Fibroblast of pulmonary artery (primary cell): ENCODE results near the gene PPARGC1A.

Experiments
- DNase-seq: peaks from one replicate; pipeline ENCODE4 v3.0.0-alpha.2; 2010; ENCODE audit warnings: low read depth
- H3K4me3 ChIP-seq: replicated peaks from 2 replicates; pipeline ENCODE4 v1.5.1; 2011; ENCODE audit warnings: low read depth, mild to moderate bottlenecking, control low read depth, low read length, moderate library complexity
- TF ChIP-seq, protein P1 (sequence below): IDR thresholded peaks from 2 replicates; pipeline ENCODE4 v1.5.1; 2011; ENCODE audit warnings: mild to moderate bottlenecking, control low read depth, low read length, inconsistent platforms; ENCODE audit errors: missing control alignments

Gene PPARGC1A

DNA sequence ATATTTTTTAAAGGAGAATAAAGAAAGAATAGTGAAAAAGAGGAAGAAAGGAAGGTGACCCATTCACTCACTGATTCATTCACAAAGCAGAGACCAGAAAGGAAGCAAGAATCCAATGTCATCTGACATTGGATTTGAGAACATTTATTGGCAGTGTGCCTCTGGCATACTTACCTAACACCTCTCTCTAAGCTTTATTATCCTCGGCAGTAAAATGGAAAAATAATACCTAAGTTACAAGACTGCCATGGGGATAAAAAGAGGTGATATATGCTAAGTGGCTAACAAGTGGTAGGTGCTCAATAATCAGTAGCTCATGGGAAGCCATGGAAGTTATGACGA lies 41.6 kb upstream of the PPARGC1A start:
- no peak overlapping the region for H3K4me3 ChIP-seq
- TF ChIP-seq, protein P1, sequence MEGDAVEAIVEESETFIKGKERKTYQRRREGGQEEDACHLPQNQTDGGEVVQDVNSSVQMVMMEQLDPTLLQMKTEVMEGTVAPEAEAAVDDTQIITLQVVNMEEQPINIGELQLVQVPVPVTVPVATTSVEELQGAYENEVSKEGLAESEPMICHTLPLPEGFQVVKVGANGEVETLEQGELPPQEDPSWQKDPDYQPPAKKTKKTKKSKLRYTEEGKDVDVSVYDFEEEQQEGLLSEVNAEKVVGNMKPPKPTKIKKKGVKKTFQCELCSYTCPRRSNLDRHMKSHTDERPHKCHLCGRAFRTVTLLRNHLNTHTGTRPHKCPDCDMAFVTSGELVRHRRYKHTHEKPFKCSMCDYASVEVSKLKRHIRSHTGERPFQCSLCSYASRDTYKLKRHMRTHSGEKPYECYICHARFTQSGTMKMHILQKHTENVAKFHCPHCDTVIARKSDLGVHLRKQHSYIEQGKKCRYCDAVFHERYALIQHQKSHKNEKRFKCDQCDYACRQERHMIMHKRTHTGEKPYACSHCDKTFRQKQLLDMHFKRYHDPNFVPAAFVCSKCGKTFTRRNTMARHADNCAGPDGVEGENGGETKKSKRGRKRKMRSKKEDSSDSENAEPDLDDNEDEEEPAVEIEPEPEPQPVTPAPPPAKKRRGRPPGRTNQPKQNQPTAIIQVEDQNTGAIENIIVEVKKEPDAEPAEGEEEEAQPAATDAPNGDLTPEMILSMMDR: no peak
- no peak for DNase-seq

DNA sequence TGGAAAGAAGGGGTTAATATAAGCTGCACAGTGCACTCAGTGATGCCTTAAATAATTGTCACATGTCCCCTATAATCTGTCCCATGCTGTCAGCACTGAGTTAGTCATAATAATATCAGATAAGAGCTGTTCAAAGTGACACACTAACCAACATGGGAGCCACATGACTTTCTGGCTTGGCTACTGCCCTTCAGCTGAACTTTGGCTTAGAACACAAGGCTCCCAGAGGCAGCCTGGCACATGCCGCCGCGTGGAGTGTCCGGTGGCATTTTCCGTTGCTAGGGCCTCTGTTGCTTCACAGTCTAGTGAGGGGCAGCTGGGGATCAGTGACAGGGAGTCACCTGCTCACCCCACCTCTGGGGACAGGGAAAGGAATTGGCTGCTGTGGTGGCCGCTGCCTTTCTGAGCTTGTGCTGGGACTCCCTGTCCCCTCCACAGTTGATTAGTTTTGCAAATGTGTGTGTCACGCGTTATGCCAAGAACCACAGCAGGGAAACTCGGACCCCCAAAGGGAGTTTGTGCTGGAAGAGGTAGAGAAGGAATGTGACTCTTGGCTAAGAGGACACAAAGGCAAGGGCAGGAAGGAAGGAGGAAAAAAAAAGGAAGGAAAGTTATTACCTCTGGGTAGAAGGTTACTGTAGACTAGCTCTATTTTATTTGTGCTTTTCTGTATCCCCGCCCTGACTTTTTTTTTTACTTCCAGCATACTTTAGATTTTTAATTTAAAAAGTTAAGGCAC lies 41.1 kb upstream of the PPARGC1A start:
- peak; percentile 26 for DNase-seq
- TF ChIP-seq, protein P1: no peak
- H3K4me3 ChIP-seq: no peak overlapping the region

DNA sequence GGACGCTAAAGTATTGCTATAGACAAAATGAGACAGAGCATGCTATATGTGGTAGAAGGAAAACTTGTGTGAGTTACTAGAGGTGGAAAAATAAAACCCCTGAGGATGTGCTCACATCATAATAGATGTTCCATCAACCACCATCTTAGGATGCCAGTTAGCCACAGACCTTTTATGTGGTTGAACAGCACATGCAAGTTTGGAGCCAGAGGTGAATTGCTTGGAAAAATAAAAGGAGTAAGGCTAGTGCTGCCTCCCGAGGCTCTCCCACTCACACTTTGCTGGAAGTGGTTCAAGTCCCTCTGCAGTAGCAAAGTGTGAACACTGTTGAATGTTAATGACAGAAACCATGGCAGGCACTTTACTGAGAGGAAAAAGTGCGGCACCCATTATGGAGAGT lies 39.4 kb upstream of the PPARGC1A start:
- TF ChIP-seq, protein P1: no peak
- no peak overlapping the region for H3K4me3 ChIP-seq
- no peak for DNase-seq

DNA sequence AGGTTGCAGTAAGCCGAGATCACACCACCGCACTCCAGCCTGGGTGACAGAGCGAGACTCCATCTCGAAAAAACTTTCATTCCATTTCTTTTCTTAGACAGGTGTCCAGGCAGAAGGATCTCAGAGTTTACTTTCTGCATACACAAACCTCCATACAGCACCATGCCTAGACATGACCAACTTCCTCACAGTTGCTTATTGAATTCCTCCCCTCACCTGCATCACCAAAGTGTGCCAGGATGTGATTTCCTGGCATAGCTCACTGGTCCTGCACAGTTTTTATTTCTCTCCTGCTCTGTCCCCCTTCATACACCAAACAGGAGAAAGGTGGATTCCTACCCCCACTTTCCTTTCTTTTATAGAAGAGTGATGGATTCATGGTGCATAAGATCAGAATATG lies 34.7 kb upstream of the PPARGC1A start:
- no peak overlapping the region for H3K4me3 ChIP-seq
- TF ChIP-seq, protein P1: no peak
- DNase-seq: no peak

DNA sequence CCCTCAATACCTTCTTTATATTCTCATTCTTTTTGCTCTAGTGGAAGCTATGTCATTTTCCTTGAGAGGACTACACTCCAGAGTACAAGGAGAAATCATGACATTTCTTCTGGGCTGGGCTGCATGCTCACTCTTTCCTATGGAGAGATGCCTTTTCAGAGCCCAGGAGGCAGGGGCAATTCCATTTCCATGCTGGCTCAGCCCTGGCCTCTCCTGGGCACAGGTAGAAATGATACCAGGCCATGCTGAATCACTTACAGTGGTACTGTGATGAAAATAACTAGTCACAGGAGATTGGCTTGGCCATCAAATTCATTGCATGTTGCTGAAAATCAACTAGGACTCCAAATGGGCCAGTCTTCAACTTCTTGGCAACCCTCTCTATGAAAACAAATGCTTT lies 34.0 kb upstream of the PPARGC1A start:
- TF ChIP-seq, protein P1: no peak
- no peak overlapping the region for H3K4me3 ChIP-seq
- DNase-seq: no peak

DNA sequence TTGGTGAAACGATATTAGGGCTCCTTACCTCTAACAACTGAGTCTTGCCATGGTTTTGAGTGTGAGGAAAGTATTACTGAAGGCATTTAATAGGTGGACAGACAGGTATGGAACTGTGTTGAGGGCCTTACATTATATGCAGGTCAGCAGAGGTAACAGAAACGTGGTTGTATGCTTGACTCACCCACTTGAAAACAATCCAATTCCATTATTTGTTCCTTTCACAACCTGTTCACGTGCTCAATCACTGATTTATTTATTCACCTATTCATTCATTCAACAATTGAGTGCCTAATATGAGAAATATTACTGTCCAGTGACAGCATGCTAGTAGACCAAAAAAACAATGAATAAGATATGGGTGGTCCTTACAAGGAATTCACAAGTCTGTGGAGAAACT lies 33.3 kb upstream of the PPARGC1A start:
- TF ChIP-seq, protein P1: no peak
- H3K4me3 ChIP-seq: no peak overlapping the region
- DNase-seq: no peak

DNA sequence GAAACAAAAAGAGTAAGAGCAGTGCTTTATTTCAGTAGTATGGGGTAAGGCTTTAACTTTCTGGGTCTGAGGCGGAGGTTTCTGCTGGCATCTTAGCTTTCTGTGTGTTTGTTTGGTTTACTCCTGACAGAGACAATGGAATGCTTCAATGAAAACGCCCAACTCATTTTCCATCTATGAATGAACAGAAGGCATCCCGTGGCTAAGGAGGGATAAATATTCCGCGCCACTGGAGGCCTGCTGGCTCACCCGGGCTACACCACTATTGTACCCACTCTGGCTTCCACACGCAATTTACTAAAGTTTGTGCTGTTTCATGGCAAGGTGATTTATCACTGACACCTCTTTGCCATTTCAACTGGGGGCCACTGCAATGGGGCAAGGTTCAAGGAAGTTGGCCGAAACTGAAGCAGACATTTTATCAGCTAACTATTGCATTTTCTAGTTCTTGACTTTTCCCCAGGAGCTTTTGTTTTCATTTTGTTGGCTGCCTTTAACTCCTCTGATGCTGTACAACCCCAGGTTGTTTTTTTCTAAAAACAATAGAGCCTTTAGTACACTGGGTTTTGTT lies 32.8 kb upstream of the PPARGC1A start:
- no peak overlapping the region for H3K4me3 ChIP-seq
- no peak for DNase-seq
- TF ChIP-seq, protein P1: no peak
